Stimulated activated CD4-positive, alpha-beta T cell treated with anti-CD3 and anti-CD28 coated beads, TNF-alpha, amount 100 ng/mL, for 48 hours (primary cell): ENCODE data around the gene INIP.
"Not testable (repeated sequence)": the region's sequence is repeated elsewhere in the genome, so short reads cannot be mapped to it uniquely, and the experiment has no call there.

Experiments used
- DNase-seq, 3 donors: peaks; one replicate each; pipeline ENCODE4 v3.0.0-alpha.2; 2020; ENCODE audit warnings: low read depth in 3 of 3

INIP gene

GRCh38 chr9:112673221-112673620 is 44.7 kb downstream of the INIP start:
- not testable (repeated sequence) for DNase-seq

- DNase-seq = no peak
These were observed 46.8 kb downstream of the INIP start for GRCh38 chr9:112670991-112671625.

GRCh38 chr9:112669326-112669725 is 48.6 kb downstream of the INIP start:
- DNase-seq = no peak

- no peak for DNase-seq
These were observed 52.6 kb downstream of the INIP start for GRCh38 chr9:112665347-112665746.

GRCh38 chr9:112664531-112664930 is 53.4 kb downstream of the INIP start:
- DNase-seq = no peak

GRCh38 chr9:112663681-112664080 is 54.2 kb downstream of the INIP start:
- no peak for DNase-seq

- no peak for DNase-seq
These were observed 58.0 kb downstream of the INIP start for GRCh38 chr9:112659906-112660305.

- no peak for DNase-seq
These were observed 62.2 kb downstream of the INIP start for GRCh38 chr9:112655668-112656067.

- DNase-seq = no peak
These were observed 63.6 kb downstream of the INIP start for GRCh38 chr9:112654282-112654681.

GRCh38 chr9:112648624-112649023 is 69.3 kb downstream of the INIP start:
- DNase-seq = no peak

GRCh38 chr9:112647596-112647995 is 70.3 kb downstream of the INIP start:
- DNase-seq = no peak

GRCh38 chr9:112642126-112642525 is 75.8 kb downstream of the INIP start:
- DNase-seq = no peak

GRCh38 chr9:112640311-112640710 is 77.6 kb downstream of the INIP start:
- no peak for DNase-seq
